GM19025 (cell line): ENCODE measurements around the gene HDDC3.

Source experiments
- ATAC-seq: cut with Tn5 transposase; IDR thresholded peaks from one replicate; pipeline ENCODE4 v1.9.1; 2021; ENCODE audit warnings: mild to moderate bottlenecking, low read depth, moderate library complexity; ENCODE audit not compliant: unreplicated experiment

Gene HDDC3

GRCh38 chr15:90954712-90955623 lies 22.6 kb upstream of the HDDC3 start, which contains the start of gene RCCD1:
TSS of gene RCCD1 (plus strand) at chr15:90954884. CDS start at chr15:90956735, 1,851 bp downstream.
- peak; percentile 91 for ATAC-seq

DNA sequence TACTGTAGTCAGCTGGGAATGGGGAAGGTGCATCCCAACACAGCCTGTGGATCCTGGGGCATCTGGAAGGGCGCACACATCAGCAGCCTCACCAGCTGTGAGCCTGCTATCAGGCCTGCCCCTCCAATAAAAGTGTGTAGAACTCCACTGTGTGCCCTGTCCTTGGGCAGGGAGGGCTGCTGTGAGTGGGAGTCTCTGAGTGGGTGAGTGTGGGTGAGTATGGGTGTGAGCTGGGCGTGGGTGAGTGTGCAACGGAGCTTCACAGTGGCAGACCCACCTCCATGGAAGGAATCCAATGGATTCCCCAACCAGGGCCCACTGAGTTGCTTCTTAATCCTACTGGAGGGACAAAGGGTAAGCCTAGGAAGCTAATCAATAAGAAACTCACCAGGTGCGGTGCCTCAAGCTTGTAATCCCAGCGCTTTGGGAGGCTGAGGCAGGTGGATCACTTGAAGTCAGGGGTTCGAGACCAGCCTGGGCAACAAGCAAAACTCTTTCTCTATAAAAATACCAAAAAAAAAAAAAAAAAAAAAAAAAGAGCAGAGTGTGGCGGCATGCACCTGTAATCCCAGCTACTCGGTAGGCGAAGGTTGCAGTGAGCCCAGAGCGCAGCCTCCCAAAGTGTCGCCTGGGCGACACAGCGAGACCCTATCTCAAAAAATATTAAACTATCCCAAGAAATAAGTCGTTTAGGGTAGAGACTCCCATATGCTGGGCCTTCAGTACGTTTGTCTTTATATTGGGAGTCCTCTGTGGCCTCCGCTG lies 21.8 kb upstream of the HDDC3 start:
- no peak for ATAC-seq

GRCh38 chr15:90952901-90953677 lies 20.7 kb upstream of the HDDC3 start:
- no peak for ATAC-seq

DNA sequence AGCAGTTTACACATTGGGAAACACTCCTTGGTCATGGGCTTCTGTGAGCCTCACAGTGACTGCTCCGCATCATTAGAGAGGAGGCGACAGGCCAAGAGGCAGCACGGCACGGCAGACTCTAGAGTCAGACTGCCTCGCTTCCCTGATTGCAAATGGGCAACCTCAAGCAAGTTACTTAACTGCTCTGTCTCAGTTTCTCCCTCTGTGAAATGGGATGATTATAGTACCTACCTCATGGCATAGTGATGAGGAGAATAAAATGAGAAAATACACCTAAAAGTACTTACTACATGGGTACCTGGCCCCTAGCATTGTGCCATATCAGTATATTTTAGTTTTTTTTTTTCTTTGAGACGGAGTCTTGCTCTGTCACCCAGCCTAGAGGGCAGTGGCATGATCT lies 18.3 kb upstream of the HDDC3 start:
- no peak for ATAC-seq

DNA sequence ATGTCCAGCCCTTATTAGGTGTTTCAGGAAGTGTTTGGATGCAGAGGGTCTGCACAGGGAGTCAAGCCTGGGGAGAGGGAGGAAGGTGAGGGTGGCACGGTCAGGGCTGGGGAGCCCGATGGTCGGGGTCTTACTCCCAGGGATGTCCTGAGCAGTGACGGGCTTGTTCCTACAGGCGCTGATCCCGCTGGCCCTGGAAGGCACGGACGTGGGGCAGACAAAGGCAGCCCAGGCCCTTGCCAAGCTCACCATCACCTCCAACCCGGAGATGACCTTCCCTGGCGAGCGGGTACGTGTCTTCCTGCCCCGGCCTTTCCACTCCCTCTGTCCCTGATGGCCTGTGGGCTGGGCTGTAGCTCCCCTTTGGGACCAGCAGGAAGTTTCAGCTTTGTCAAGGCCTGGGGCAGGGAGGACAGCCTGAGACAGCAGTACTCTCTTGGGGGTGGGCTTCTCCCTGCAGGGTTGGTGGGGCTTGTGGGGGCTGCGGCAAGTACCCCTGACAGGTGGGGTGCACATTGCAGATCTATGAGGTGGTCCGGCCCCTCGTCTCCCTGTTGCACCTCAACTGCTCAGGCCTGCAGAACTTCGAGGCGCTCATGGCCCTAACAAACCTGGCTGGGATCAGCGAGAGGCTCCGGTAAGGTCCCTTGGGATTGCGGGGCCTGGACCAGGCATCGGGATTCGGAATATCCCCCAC lies 17.8 kb upstream of the HDDC3 start:
- ATAC-seq, result no peak

GRCh38 chr15:90948506-90948905 lies 16.2 kb upstream of the HDDC3 start:
- no peak for ATAC-seq

DNA sequence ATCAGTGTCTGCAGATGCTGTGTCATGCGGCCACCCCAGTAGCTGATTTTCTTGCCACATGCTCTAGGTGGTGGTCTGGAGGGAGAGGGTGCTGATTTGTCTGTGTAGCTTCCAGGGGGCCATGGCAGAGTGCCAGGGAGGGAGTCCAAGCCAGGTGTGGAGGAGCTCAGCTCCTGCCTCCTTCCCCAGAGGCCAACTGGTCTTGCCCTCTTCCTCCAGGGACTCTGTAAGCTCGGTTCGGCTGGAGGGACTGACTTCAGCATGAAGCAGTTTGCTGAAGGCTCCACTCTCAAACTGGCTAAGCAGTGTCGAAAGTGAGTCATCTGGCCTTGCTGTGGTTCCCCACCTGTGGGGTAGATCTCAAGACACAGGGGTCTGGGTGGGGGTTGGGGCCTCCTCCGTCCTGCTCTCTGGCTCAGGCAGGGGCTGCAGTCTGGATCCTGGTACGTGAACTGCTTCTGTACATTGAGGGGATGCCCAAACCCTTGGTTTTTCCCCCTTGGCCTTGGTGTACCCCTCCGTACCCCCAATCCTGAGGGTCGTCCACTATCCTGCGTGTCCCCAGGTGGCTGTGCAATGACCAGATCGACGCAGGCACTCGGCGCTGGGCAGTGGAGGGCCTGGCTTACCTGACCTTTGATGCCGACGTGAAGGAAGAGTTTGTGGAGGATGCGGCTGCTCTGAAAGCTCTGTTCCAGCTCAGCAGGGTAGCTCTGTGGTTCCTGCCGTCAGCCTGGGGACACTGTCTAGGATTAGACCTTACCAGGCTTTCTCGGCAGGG lies 15.4 kb upstream of the HDDC3 start:
- ATAC-seq, result no peak

- no peak for ATAC-seq
These were observed 14.7 kb upstream of the HDDC3 start for GRCh38 chr15:90946941-90947576.

DNA sequence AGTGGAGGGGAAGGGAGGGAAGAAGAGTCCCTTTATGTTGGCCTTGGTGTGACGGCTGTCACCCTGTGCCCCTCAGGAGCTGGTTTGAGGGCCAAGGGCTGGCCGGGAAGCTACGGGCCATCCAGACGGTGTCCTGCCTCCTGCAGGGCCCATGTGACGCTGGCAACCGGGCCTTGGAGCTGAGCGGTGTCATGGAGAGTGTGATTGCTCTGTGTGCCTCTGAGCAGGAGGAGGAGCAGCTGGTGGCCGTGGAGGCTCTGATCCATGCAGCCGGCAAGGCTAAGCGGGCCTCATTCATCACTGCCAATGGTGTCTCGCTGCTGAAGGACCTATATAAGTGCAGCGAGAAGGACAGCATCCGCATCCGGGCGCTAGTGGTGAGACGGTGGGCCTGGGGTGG lies 14.2 kb upstream of the HDDC3 start:
- no peak for ATAC-seq

GRCh38 chr15:90945091-90945490 lies 12.7 kb upstream of the HDDC3 start:
- ATAC-seq, result no peak

- no peak for ATAC-seq
These were observed 10.2 kb upstream of the HDDC3 start for GRCh38 chr15:90942354-90943120.

DNA sequence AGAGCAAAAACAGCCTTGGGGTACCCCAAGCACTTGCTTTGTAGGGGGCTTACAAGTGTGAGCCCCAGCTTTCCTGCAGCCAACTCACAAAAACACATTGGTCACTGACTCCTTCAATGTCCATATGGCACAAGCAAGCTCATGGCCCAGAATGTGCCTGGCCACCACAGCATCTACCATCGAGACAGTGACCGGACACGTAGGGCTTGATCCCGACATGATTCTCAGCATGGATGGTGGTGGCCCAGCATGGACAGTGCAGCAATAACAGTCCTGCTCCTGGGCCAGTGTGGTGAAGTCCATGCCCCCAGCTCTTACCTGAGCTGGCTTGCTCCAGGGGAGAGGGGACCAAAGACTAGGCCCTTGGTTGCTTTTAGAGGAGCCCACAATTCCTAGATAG lies 8.7 kb upstream of the HDDC3 start:
- ATAC-seq, result no peak

- no peak for ATAC-seq
These were observed 7.4 kb upstream of the HDDC3 start for GRCh38 chr15:90939756-90940155.

GRCh38 chr15:90938261-90938660 lies 5.9 kb upstream of the HDDC3 start:
- no peak for ATAC-seq

- no peak for ATAC-seq
These were observed 4.5 kb upstream of the HDDC3 start for GRCh38 chr15:90936823-90937222.

DNA sequence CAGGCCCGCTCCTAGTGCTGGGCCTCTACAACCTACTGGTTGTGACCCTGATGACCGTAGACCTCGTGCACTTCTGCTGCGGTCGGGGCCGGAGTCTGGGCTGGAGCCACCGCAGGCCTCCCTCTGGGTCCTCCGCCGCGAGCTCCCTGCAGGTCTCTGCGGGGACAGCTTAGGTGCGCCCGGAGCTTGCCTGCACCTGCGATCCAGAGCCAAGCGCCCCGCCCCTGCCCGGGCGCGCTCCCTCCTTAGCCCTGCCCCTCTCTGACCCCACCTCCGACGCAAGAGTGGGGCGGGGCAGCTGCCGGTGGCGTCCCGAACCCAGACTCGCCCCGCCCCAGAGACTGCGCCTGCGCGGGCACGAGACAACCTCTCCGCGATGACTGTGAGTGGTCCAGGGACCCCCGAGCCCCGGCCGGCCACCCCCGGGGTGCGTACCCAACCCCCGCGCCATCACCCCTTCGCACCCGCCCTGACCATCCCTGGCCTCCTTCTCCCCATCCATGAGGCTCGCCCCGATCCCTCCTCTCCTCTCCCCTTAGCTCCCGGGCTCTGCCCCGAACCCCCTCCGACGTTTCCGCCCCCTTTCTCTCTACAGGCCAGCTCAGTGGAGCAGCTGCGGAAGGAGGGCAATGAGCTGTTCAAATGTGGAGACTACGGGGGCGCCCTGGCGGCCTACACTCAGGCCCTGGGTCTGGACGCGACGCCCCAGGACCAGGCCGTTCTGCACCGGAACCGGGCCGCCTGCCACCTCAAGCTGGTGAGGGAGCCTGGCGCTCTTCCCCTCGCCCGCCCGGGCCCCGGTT lies 2.8 kb upstream of the HDDC3 start, which contains the start of gene UNC45A:
Gene UNC45A (plus strand): TSS at position 337 of the 803 bp plus-strand sequence. CDS start 40 bp downstream, at position 377.
- peak; percentile 69 for ATAC-seq

DNA sequence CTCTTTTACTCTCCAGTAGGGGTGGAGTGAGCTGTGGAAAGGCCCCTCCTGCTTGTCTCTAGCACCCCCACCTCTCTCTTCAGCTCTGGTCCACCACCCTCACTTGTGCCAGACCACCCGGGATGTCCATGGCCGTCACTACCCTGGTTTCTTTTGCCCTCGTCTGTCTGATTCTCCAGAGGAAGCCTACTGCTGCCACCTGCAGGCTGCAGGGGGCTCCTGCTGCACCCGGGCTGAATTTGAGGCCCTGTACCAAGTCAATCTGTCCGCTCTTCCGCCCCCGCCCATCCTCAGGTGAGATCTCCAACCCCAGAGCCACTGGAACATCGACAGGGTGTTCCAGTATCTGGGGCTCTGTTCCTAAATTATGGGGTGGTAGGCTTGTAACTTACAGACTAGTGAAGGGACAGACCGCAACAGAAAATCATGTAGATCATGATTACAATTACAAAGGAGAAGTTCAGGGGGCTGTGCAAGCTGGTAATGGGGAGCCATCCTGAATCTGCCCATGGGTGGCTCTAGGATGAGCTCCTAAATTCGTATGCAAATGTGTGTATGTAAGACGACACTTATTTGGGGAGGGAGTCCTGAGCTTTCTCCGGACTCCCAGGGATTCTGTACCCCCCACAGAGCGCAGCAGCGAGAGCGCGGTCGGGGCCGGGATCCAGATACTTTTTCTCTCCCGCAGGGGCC lies 2.1 kb upstream of the HDDC3 start:
- peak; percentile 14 for ATAC-seq
